ENCODE data around the gene CHRM3.

- no peak for TF ChIP-seq EP300 (IDR thresholded peaks at IDR 0.05)
- TF ChIP-seq CTCF (IDR thresholded peaks at IDR 0.05), result no peak
- no peak for TF ChIP-seq POLR2AphosphoS5 (IDR thresholded peaks at IDR 0.05)
These were observed 36.7 kb upstream of the CHRM3 start for GRCh38 chr1:239349699-239350098.
